K562 treated with DMSO at 1 percent for 4 hours (cell line): ENCODE measurements around the gene PNP. TPM values are rescaled to one million over a fixed set of nuclear protein-coding genes. Genes with fewer than 3 reads are reported as not detected.

Experiments
- total RNA-seq: library from RNA; unstranded; fragments of 300-600 nt; gene quantifications from 2 replicates; pipeline ENCODE4 v1.2.3, GENCODE V29; 2022; ENCODE audit not compliant: insufficient read depth

The PNP gene
- total RNA-seq, result 75.8 and 87.0 TPM in 2 replicates

DNA sequence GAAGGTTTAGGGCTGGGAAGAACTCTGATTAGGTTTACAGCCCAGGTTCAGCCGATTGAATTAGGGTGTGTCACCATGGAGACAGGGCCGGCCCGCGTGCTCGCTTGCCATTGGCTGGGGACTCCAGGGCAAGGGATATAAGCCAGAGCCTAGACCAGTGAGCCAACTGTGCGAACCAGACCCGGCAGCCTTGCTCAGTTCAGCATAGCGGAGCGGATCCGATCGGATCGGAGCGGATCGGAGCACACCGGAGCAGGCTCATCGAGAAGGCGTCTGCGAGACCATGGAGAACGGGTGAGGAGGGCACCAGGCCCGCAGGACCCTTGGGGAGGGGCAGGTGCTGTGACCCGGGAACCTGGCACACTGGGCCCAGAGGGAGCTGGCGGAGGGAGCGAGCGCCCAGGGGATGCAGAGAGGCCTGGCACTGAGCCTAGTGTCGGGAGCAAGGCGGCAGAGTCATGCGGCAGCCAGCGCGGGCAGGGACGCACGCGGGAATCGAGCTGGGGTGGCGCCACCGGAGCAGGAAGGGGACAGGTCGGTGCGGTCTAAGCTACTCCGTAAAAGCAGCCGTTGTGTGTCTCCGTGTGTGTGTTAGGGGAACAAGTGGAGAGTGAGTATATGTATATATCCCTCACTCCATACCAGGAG lies at the start of gene PNP:
TSS of gene PNP (plus strand) at position 165 of the 648 bp plus-strand sequence. CDS start at position 284, 119 bp downstream.

DNA sequence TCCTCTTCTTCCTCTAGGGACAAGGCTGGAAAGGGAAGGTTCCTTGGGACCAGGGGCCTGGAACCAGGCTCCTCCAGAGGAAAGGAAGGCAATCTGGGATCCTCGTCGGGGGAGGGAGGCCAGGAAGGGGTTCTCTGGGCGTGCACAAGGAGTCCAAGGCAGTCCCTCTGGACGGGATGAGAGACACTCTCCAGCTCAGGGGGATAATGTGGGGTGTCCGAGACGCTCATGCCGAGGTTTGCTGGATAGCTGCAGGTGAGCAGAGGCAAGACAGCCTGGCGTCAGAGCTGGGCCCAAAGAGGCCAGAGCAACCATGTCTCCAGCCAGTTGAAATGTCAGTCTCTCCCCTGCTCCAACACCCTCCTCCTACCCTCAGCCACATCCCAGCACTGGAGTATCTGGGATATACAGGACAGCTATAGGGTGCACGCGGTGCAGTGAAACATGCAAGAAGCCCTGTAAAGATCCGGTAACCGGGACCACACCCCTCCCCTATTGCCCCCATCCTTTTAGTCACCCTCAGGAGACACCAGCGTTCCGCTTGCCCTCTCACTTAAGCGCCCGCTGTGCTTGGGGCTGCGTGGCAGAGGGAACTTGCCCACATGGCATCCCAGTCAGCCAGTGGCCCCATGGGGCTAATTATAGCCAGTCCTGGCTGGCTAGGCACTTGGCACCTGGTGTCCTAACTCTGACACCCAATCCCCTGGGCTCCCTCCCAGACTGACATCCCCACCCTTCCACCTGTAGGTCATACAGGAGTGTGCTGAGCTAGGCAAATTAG lies 33.4 kb upstream of the PNP start, which contains the start of gene KLHL33:
TSS of gene KLHL33 (minus strand) at position 585 of the 781 bp plus-strand sequence. CDS start at position 230, 355 bp downstream.

DNA sequence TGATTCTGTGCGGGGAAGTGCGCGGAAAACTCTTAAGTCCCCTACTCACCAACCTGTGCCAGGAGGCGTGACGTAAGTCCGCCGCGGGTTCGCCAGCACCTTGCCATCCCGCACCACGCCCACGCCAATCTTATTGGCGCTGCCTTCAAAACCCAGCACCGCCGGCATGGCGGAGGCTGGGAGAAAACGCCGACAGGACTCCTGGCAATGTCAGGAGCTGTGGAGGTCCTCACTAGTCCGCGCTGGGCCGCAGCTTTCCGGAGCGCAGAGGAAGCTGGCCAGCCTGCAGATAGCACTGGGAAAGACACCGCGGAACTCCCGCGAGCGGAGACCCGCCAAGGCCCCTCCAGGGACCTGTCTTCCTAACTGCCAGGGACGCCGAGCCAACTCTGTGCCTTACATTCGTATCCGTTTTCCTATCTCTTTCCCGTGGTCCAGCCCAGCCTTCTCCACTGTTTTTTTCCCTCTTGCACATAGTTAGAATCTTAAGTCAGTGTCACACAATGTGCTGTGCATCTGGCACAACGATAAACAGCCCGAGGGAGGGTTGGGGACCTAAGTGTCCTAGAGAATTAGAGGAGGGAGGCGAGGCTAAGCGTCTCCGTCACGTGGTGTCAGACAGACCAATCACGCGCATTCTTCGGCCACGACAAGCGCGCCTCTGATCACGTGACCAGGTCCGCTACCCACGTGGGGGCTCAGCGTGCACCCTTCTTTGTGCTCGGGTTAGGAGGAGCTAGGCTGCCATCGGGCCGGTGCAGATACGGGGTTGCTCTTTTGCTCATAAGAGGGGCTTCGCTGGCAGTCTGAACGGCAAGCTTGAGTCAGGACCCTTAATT lies 14.5 kb upstream of the PNP start, which contains the start of the genes APEX1 and OSGEP:
TSS of gene APEX1 (plus strand) at position 711 of the 839 bp plus-strand sequence. CDS start 420 bp downstream, outside the sequence.
TSS of gene OSGEP (minus strand) at position 297 of the 839 bp plus-strand sequence. CDS start at position 168, 129 bp downstream.

DNA sequence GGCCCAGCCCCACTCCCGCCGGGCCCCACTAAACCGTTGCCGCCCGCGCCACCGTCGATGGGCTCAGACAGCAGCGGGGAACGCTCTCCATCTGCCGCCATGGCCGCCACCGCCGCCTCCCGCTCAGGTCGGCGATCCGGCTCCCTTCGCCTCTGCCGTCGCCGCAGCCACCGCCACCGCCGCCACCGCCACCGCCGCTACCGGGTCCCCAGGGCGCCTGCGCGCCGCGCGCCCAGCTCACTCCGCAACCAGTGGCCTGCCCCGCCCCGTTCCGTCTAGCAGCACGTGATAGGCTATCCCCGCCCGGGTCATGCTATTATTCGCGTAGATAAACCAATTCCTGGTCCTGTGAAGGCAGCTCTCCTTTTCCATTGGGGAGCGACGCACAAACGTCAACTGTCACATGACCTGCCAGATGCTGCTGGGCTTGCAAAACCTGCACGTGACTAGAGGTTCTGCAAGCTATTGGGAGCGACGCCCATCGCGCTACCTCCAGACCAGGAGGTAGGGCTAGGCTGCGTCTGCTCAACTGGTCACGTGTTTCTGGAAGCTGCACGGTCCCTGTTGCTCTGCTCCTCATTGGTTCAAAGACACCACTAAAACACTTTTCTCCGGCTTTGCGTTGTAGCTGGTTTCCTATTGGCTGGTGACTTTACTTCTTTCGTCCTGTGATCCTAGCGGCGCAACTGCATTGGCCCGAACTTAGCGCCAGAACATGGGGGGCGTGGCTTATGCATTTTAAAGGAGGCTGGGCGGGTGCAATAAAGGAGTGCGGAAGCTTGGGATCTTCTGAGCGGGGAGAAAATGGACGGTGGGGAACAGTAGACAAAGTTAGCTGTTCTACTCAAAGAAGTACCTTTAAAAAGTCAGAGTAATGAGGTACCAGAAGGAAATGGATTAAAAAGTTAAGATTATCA lies 7.7 kb upstream of the PNP start, which contains the start of gene PIP4P1:
TSS of gene PIP4P1 (minus strand) at position 210 of the 917 bp plus-strand sequence. CDS start at position 101, 109 bp downstream.

Other genes starting within 250 kb of the PNP start
- not detected in 2 replicates for gene OR11H6, start 245.7 kb upstream of the PNP start, total RNA-seq
- not detected in 2 replicates for gene OR11H7, start 240.4 kb upstream of the PNP start, total RNA-seq
- gene OR11H4, start 230.1 kb upstream of the PNP start, total RNA-seq, result not detected in 2 replicates
- 2.1 and 2.7 TPM in 2 replicates for gene TTC5, start 163.5 kb upstream of the PNP start, total RNA-seq
- 99.0 and 107 TPM in 2 replicates for gene CCNB1IP1, start 136.1 kb upstream of the PNP start, total RNA-seq
- 20.8 and 24.1 TPM in 2 replicates for gene PARP2, start 125.8 kb upstream of the PNP start, total RNA-seq
- gene TEP1, start 55.9 kb upstream of the PNP start, total RNA-seq, result 9.1 and 9.3 TPM in 2 replicates
- gene KLHL33, start 33.2 kb upstream of the PNP start, total RNA-seq, result 0.10 TPM in 1 of 2 replicates, not detected in the other
- 32.4 and 42.3 TPM in 2 replicates for gene OSGEP, start 14.6 kb upstream of the PNP start, total RNA-seq
- 130 and 152 TPM in 2 replicates for gene APEX1, start 14.2 kb upstream of the PNP start, total RNA-seq
- gene PIP4P1, start 8.0 kb upstream of the PNP start, total RNA-seq, result 21.9 and 22.0 TPM in 2 replicates
- not detected in 2 replicates for gene RNASE10, start 36.1 kb downstream of the PNP start, total RNA-seq
- not detected in 2 replicates for gene RNASE9, start 91.6 kb downstream of the PNP start, total RNA-seq
- gene RNASE11, start 118.6 kb downstream of the PNP start, total RNA-seq, result not detected in 2 replicates
- gene RNASE12, start 122.0 kb downstream of the PNP start, total RNA-seq, result not detected in 2 replicates
- gene OR6S1, start 172.3 kb downstream of the PNP start, total RNA-seq, result not detected in 2 replicates
- 0.80 and 4.6 TPM in 2 replicates for gene RNASE4, start 215.2 kb downstream of the PNP start, total RNA-seq
- 1.7 TPM in 1 of 2 replicates, not detected in the other for gene ANG, start 219.4 kb downstream of the PNP start, total RNA-seq